Measurements from ENCODE around the gene SSTR4. TPM values are rescaled to one million over a fixed set of nuclear protein-coding genes. Genes with fewer than 3 reads are reported as not detected.

The SSTR4 gene
- total RNA-seq, 1 experiment from 2014 or later = not detected

DNA sequence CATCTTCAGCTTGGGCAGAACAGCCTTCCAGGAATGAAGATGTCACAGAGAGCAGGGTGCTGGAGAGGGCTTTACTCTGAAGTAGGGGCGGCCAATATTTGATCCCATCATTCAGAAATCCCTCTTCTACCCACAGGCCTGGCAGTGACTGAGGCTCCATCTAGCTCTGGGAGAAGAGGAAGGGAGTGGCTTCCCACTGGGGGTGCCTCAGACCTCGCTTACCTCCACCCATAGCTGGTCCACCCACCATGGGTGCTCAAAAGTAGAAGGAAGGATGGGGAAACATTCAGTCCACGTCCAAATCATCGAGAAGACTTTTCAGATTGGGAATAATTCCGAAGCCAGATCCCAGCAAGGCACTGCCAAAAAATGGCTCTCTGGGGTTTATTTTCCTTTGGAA, 26.1 kb downstream of the SSTR4 start:
- no peak for DNase-seq
- Histone ChIP-seq H3K36me3 (no peaks in the 10 kb centered on the region), H3K9me3 (replicated peaks) (no peaks in the 10 kb centered on the region), H3K27me3 (no peaks in the 10 kb centered on the region), H3K4me1 (peaks cover 55% of the 10 kb centered on the region), H3K27ac (peak overlapping the region; percentile 53), H3K4me3 (no peak overlapping the region)

- peak overlapping the region; percentile 53 for H3K27ac ChIP-seq
Measured at GRCh38 chr20:23061734-23062561, 26.8 kb downstream of the SSTR4 start.

GRCh38 chr20:23062632-23063031, 27.5 kb downstream of the SSTR4 start:
- Histone ChIP-seq H3K27ac (peak overlapping the region; percentile 53), H3K27me3 (no peaks in the 10 kb centered on the region), H3K4me3 (no peak overlapping the region), H3K9me3 (replicated peaks) (no peaks in the 10 kb centered on the region), H3K4me1 (peaks cover 61% of the 10 kb centered on the region), H3K36me3 (no peaks in the 10 kb centered on the region)
- DNase-seq = peak in 1 of 2 experiments; percentile 54

More at GRCh38 chr20:23061734-23062561, 26.8 kb downstream of the SSTR4 start:
- DNase-seq = peak; percentile 85 to 91
- peaks cover 61% of the 10 kb centered on the region for H3K4me1 ChIP-seq
- no peak overlapping the region for H3K4me3 ChIP-seq
- no peaks in the 10 kb centered on the region for H3K36me3 ChIP-seq
- H3K27me3 ChIP-seq = no peaks in the 10 kb centered on the region
- H3K9me3 ChIP-seq (replicated peaks) = no peaks in the 10 kb centered on the region

- no peak overlapping the region for H3K4me3 ChIP-seq
- H3K36me3 ChIP-seq = no peaks in the 10 kb centered on the region
- DNase-seq = no peak
- H3K27me3 ChIP-seq = no peaks in the 10 kb centered on the region
- no peak overlapping the region; the same call in 1 of the 2 replicates for H3K27ac ChIP-seq
- no peaks in the 10 kb centered on the region for H3K9me3 ChIP-seq (replicated peaks)
- peaks cover 61% of the 10 kb centered on the region for H3K4me1 ChIP-seq
Measured at GRCh38 chr20:23063168-23063567, 28.1 kb downstream of the SSTR4 start.

DNA sequence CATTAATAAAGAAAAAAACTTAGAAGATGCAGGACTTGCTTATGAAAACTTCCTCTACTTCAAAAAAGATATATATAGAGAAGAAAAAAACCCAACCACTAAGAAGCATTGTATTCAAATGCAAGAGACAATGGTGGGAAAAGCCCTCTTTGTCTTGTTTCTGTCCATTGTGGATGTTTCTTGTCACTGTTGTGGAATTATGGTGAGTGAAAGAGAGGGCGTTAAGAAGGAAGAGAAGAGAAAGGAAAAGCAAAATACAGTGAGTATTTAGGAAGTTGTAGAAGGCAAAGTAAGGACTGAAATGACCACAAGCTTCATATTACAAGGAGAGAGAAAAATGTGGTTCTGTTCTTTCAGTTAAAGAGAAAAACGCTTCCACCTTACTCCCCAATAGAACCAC, 28.5 kb downstream of the SSTR4 start:
- Histone ChIP-seq H3K4me3 (no peak overlapping the region), H3K27me3 (no peaks in the 10 kb centered on the region), H3K4me1 (peaks cover 61% of the 10 kb centered on the region), H3K36me3 (no peaks in the 10 kb centered on the region), H3K27ac (no peak overlapping the region), H3K9me3 (replicated peaks) (no peaks in the 10 kb centered on the region)
- DNase-seq = no peak

DNA sequence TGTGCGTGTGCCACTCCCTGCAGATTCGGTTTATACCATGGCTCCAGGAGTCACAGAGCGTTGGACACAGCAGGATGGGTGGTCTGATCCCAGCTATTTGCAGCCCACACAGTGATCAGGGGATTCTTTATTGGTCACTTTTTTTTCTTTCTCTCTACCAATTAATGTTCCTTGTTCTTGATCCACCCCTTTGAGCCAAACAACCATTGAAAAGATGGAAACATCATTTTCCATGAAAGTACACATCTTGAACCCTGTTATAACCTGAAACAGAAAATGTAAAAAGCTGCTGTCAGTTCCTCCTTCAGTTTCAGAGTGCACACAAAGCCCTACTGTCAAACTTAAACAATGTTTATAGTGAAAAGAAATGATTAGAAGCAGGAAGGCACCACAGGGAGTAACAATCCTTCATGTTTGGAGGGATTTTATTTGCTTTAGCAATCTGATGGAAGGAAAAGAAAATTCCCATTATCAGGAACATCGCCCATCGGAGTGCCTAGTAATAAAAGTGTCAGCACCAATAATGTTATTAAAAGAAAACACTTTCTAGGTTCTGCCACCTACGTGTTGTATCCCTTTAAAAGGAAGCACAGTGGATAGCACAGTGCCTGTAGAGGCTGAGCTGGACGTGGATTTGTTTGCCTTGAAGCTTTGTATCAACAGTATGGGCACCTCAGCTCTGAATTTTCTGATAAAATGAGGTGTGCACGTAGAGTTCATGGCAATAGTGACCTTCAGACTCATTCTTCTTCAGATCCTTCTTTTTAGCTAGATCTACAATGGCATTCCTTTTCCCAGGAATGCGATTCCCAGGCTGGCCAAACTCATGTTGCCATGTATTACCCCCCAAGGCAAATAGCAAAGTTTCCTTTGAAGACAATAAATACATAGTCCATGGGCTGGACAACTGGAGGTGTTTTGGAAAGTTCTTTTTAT, 30.4 kb downstream of the SSTR4 start:
- Histone ChIP-seq H3K27me3 (no peaks in the 10 kb centered on the region), H3K36me3 (no peaks in the 10 kb centered on the region), H3K27ac (no peak overlapping the region; the same call in 1 of the 2 replicates), H3K4me1 (peaks cover 51% of the 10 kb centered on the region), H3K4me3 (no peak overlapping the region), H3K9me3 (replicated peaks) (no peaks in the 10 kb centered on the region)
- DNase-seq = peak; percentile 27 to 51

DNA sequence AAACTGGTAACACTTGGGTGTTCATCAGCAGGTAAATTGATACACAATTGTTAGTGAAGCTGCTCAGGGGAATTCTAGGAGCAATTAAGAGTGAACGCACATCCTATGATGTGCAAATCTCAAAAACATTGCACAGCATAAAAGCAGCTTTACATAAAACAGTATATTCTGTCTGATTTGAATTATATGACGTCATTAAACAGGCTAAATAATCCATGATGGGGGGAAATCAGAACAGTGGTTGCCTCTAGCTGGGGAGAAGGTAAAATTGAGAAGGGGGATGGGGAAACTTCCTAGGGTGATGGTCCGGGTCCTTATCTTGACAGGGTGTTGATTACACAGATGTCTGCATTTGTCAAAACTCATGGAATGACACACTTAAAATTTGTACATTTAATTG, 31.7 kb downstream of the SSTR4 start:
- Histone ChIP-seq H3K27me3 (no peaks in the 10 kb centered on the region), H3K4me3 (no peak overlapping the region), H3K9me3 (replicated peaks) (no peaks in the 10 kb centered on the region), H3K4me1 (peaks cover 40% of the 10 kb centered on the region), H3K36me3 (no peaks in the 10 kb centered on the region), H3K27ac (no peak overlapping the region)
- no peak for DNase-seq

GRCh38 chr20:23068283-23068682, 33.2 kb downstream of the SSTR4 start:
- H3K36me3 ChIP-seq = no peaks in the 10 kb centered on the region
- H3K9me3 ChIP-seq (replicated peaks) = no peaks in the 10 kb centered on the region
- no peak for DNase-seq
- no peak overlapping the region for H3K4me3 ChIP-seq
- no peaks in the 10 kb centered on the region for H3K27me3 ChIP-seq
- no peak overlapping the region for H3K27ac ChIP-seq
- peaks cover 25% of the 10 kb centered on the region for H3K4me1 ChIP-seq

DNA sequence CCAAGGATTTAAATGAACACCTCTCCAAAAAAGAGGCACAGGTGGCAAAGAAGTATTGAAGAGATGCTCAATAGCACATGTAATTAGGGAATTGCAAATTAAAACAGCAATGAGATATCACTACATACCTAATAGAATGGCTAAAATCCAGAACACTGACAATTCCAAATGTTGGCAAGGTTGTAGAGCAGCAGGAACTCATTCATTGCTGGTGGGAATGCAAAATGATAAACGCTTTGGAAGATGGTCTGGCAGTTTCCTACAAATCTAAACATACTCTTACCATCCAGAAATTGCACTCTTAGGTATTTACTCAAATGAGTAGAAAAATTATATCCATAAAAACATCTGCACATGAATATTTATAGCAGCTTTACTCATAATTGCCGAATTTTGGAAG, 34.0 kb downstream of the SSTR4 start:
- Histone ChIP-seq H3K4me3 (no peak overlapping the region), H3K27me3 (no peaks in the 10 kb centered on the region), H3K4me1 (peaks cover 17% of the 10 kb centered on the region)

DNA sequence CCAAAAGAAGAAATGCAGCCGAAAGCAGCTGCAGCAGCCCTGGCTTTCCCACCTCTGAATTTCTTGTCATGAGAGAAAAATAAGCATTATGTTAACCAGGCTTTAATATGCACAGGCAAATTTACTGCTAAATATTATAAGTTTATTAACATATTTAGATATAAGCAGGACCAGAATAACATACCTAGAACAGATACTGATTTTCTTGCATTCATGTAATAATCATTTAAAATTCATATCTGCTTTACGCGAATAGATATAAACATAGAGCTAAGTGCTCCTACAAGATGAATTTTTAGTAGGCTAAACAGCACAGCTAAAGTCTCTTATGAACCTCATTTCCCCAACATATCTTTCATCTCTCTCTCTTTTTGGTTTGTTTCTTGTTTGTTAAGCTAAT, 36.3 kb downstream of the SSTR4 start:
- no peak for DNase-seq

More for the DNA sequence above, 34.0 kb downstream of the SSTR4 start:
- Histone ChIP-seq H3K9me3 (replicated peaks) (no peaks in the 10 kb centered on the region), H3K36me3 (no peaks in the 10 kb centered on the region), H3K27ac (no peak overlapping the region)
- DNase-seq = no peak

GRCh38 chr20:23071996-23072395, 36.9 kb downstream of the SSTR4 start:
- no peaks in the 10 kb centered on the region for H3K9me3 ChIP-seq (replicated peaks)
- no peaks in the 10 kb centered on the region for H3K27me3 ChIP-seq
- H3K36me3 ChIP-seq = no peaks in the 10 kb centered on the region
- H3K4me3 ChIP-seq = no peak overlapping the region
- no peak overlapping the region for H3K27ac ChIP-seq
- DNase-seq = no peak
- H3K4me1 ChIP-seq = no peaks in the 10 kb centered on the region

More for the DNA sequence above, 36.3 kb downstream of the SSTR4 start:
- Histone ChIP-seq H3K9me3 (replicated peaks) (no peaks in the 10 kb centered on the region), H3K36me3 (no peaks in the 10 kb centered on the region), H3K4me1 (peaks cover 4% of the 10 kb centered on the region), H3K27me3 (no peaks in the 10 kb centered on the region), H3K4me3 (no peak overlapping the region), H3K27ac (no peak overlapping the region)

DNA sequence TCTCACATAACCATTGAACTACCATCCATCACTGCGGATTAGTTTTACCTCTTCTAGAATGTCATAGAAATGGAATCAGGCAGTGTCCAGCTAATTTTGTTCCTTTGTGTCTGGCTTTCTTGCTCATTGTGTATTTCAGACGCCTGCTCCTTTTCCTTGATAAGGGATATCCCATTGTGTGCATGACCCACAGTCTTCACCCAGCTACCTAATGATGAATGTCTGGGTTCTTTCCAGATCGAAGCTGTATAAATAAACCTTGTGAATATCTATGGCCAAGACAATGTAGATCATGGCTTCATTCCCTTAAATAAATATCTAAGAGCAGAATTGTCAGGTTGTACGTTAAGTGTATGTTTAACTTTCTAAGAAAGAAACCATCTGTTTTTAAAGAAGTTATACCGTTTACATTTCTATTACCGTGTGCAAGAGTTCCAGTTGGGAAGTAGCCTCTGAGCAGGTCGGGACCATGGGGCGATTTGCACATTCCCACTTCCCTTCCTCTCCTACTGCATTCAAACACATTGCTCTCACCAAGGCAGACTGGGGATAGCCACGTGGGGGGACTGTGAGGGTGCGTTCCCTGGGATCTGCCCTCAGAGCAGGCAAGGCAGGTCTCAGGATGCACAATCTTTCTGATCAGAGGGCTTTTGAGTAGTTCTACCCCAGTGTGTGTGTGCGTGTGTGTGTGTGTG, 37.9 kb downstream of the SSTR4 start:
- Histone ChIP-seq H3K4me3 (no peak overlapping the region), H3K27me3 (no peaks in the 10 kb centered on the region), H3K9me3 (replicated peaks) (no peaks in the 10 kb centered on the region), H3K4me1 (no peaks in the 10 kb centered on the region), H3K36me3 (no peaks in the 10 kb centered on the region), H3K27ac (no peak overlapping the region)
- DNase-seq = no peak

GRCh38 chr20:23074052-23074451, 38.9 kb downstream of the SSTR4 start:
- Histone ChIP-seq H3K36me3 (no peaks in the 10 kb centered on the region), H3K27ac (no peak overlapping the region), H3K4me3 (no peak overlapping the region), H3K9me3 (replicated peaks) (no peaks in the 10 kb centered on the region), H3K4me1 (no peaks in the 10 kb centered on the region), H3K27me3 (no peaks in the 10 kb centered on the region)
- DNase-seq = no peak

DNA sequence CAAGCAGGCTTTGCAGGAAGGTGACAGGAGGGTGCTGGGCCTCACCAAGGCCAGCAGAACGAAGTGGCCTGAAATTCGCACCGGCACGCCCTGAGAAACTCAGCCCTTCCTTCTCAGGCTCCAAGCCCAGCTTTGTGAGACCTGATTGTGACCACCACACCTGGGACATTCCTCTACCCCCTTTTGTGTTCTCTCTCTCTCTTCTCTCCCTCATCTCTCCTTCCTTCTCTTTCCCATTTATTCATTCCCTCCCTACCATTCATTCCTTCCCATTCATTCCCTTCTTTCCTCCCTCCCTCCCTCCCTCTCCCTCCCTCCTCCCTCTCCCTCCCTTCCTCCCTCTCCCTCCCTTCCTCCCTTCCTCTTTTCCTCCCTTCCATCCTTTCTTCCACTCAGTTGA, 42.2 kb downstream of the SSTR4 start:
- H3K4me3 ChIP-seq = no peak overlapping the region
- H3K27me3 ChIP-seq = no peaks in the 10 kb centered on the region
- DNase-seq = no peak
- no peak overlapping the region for H3K27ac ChIP-seq
- no peaks in the 10 kb centered on the region for H3K36me3 ChIP-seq
- H3K9me3 ChIP-seq (replicated peaks) = no peaks in the 10 kb centered on the region
- peaks cover 11% of the 10 kb centered on the region for H3K4me1 ChIP-seq
